GM20000 (cell line): Measurements from ENCODE around the gene HSD11B1.

Experiments
- DNase-seq: peaks from one replicate; pipeline ENCODE4 v3.0.0; 2012; ENCODE audit warnings: low spot score
- TF ChIP-seq, protein P1 (sequence below): IDR thresholded peaks from 2 replicates; pipeline ENCODE4 v1.5.1; 2012; ENCODE audit warnings: mild to moderate bottlenecking, control low read depth; ENCODE audit errors: extremely low read depth, missing control alignments

The HSD11B1 gene

DNA sequence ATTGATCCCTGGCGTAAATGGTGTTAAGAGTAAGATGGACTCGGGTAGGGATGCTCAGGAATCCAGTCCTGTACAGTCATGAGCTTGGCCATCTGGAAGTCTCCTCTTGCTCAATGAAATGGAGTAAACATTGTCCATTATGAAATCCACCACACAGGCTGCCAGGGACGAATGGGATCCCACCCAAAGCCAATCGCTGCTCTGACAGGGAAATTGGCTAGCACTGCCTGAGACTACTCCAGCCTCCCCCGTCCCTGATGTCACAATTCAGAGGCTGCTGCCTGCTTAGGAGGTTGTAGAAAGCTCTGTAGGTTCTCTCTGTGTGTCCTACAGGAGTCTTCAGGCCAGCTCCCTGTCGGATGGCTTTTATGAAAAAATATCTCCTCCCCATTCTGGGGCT is at the start of gene HSD11B1:
Gene HSD11B1, plus strand, starts transcription at position 263 of the 400 bp plus-strand sequence. Its CDS starts 97 bp downstream, at position 360.
- TF ChIP-seq, protein P1, sequence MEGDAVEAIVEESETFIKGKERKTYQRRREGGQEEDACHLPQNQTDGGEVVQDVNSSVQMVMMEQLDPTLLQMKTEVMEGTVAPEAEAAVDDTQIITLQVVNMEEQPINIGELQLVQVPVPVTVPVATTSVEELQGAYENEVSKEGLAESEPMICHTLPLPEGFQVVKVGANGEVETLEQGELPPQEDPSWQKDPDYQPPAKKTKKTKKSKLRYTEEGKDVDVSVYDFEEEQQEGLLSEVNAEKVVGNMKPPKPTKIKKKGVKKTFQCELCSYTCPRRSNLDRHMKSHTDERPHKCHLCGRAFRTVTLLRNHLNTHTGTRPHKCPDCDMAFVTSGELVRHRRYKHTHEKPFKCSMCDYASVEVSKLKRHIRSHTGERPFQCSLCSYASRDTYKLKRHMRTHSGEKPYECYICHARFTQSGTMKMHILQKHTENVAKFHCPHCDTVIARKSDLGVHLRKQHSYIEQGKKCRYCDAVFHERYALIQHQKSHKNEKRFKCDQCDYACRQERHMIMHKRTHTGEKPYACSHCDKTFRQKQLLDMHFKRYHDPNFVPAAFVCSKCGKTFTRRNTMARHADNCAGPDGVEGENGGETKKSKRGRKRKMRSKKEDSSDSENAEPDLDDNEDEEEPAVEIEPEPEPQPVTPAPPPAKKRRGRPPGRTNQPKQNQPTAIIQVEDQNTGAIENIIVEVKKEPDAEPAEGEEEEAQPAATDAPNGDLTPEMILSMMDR, result no peak
- no peak for DNase-seq

DNA sequence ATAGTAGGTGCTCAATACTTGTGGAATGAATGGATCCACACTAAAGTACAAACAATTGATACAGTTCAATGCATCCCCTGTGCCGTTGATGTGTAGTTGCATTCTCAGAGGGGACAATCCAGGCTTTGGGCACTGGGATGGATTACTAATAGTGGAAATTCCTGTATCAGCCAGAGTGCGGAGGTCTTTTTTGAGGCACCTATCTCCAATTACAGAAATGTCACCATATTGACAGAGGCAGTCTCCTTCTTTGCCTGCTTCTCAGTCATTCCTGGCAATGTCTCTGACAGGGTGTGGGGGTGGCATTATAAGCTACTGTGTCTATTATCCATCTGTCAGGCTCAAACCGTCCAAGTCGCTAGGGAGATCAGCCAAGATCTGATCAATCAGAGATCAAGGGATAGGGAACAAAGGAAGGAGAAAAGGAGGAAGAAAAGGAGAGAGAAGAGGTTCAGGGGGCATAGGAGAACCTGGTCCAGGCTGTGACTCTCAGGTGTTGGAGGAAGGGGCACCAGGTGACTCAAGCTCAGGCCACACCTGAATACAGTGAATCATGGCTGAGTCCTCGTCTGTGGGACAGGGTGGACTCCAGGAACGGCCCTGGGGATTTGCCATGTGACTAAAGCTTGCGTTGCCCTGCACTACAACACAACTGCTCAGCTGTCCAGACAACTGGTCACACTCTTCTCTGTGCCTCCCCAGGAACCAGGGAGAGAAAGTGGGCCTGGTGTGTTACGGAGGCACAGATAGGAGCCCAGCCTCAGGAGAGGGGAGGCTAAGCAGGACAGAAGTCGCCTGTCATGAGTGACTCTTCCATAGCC is 49.0 kb upstream of the HSD11B1 start:
- no peak for DNase-seq
- TF ChIP-seq, protein P1, result no peak

DNA sequence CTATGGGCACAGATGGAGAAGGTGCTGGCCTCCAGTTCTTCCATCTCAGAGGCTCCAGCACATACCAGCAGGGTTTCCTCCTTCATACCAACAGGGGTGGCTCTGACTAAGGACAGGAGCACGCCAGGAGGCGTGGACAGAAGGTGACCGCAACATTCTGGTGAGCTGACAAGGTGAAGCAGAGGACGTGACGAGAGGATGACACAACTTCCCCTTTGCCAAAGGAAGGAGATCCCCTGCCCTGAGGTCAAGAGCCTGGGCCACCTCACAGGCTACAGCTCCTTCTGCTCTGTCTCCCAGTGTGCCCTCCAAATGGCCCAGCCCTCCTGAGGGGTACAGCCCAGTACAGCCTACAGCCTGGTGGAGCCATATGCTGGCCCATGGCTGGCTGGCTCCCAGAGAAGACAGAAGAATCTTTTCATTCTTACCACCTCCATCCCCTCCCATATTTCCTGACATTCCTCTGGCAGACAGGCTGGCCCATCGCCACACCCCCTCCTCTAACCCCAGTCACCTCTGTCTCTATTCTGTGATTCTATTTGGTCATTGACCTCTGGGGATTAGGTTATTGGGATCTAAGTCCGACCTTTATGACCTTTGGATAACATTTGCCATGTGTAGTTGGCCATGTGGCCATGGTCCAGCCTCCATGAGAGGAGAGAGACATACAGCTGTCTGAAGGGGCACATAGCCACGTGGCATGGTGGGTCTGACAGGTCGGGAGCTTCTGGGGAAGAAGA is 47.3 kb upstream of the HSD11B1 start:
- TF ChIP-seq, protein P1, result no peak
- peak; percentile 48 for DNase-seq

DNA sequence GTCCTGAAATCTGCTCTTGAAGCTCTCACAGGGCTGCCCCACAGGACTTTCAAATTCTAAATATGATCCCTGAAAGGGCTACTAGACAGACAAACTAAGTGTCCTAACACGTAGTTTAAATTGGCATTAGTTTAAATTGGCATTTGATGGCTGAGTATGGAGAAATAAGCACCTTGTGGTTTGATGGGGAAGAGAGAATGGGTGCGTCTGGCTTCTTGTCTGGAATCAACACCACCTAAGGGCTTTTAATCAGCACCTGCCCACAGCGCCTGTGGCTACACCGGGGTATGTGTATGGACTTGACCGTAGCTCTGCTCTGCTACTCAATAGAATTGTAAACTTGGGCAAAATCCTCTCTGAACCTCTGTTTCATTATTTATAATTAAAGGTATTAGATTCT is 46.7 kb upstream of the HSD11B1 start:
- DNase-seq, result no peak
- TF ChIP-seq, protein P1, result no peak

DNA sequence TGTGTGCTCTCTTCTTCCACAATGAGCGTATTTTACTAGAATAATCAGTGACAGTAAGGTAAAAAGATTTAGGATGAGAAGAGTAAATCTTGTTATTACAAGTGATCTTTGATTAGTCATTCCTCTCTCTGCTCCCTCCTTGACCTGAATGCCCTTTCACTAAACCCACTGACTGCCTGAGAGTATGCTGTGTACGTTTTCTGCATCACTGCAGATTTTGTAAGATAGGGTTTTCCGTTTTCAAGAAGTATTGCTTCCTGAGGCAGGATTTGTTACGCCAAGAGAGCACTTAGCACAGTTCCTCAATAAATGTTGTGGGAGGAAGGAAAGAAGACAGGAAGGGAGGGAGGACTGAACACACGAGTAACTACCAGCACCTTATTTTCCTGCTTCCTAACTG is 44.7 kb upstream of the HSD11B1 start:
- TF ChIP-seq, protein P1, result no peak
- DNase-seq, result peak; percentile 51

DNA sequence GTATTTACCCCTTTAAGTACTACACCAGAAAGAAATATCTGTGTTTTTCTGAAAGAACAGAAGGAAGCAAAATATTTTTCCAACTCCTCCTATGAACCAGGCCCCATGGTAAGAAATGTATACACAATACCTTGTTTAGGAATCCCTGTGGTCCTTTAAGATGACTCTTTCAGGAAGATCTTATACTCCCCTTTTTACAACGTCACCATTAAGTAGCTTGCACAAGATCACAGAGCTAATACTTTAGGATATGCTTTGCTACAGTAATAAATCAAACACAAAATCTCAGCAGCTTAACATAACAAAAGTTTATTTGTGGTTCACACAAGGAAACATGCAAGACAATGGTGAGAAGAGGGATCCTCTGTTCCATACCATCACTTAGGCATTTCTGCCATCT is 43.6 kb upstream of the HSD11B1 start:
- TF ChIP-seq, protein P1, result no peak

DNA sequence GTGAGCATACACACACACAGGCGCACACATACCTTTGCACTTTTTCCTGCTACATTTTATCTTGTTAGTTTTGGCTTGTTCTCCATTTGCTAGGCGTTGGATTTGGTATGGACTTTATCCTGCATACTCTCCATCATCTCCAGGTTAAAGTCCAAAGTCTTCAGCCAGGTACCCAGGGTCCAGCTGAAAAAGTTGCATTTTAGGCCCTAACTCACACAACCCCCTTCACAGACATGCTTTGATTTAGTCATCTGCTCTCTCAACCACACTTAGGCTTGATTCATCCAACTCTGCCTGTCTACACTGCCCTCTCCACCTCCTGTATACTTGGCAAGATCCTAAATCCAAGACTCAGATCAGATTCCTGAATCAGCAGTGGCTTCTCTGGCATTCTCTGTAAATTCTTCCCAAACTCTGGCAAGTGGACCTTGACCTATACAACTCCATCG is 41.7 kb upstream of the HSD11B1 start:
- TF ChIP-seq, protein P1, result no peak
- DNase-seq, result no peak

More for the DNA sequence above, 43.6 kb upstream of the HSD11B1 start:
- no peak for DNase-seq
